Measurements from ENCODE around the gene F10.

Gene F10

GRCh38 chr13:113094410-113094800 lies 28.2 kb upstream of the F10 start:
- Histone ChIP-seq H3K27ac (ENCODE audit: low read depth, low read length) (no peak overlapping the region), H3F3A (ENCODE audit: insufficient read depth) (no peaks in the 10 kb centered on the region), H3K9ac (ENCODE audit: low read length) (no peak overlapping the region), H3K36me3 (ENCODE audit: low read length) (no peaks in the 10 kb centered on the region), H3K27me3 (ENCODE audit: low read length) (no peaks in the 10 kb centered on the region), H3K9me3 (ENCODE audit: insufficient read depth, low read length) (no peaks in the 10 kb centered on the region), H4K20me1 (ENCODE audit: low read depth, low read length) (no peaks in the 10 kb centered on the region), H3K79me2 (ENCODE audit: insufficient read depth, low read length) (no peaks in the 10 kb centered on the region), H3K4me2 (ENCODE audit: low read depth, low read length, poor library complexity, severe bottlenecking) (no peak overlapping the region), H3K4me3 (ENCODE audit: insufficient read depth, low read length, poor library complexity, severe bottlenecking) (no peak overlapping the region), H2AFZ (ENCODE audit: low read depth, low read length, severe bottlenecking) (no peak overlapping the region), H3K9me2 (replicated peaks; ENCODE audit: insufficient read depth, low read length) (no peaks in the 10 kb centered on the region)
- TF ChIP-seq CTCF (IDR thresholded peaks at IDR 0.05; ENCODE audit: insufficient read depth, low read length, poor library complexity, severe bottlenecking) (no peak), EZH2phosphoT487 (conservative IDR thresholded peaks at IDR 0.05; ENCODE audit: low read length) (no peak)

GRCh38 chr13:113095146-113096051 lies 27.2 kb upstream of the F10 start:
- H3K9ac ChIP-seq (ENCODE audit: low read length), result no peak overlapping the region
- TF ChIP-seq EZH2phosphoT487 (conservative IDR thresholded peaks at IDR 0.05; ENCODE audit: low read length), result no peak
- no peak for TF ChIP-seq CTCF (IDR thresholded peaks at IDR 0.05; ENCODE audit: insufficient read depth, low read length, poor library complexity, severe bottlenecking)
- H3K4me3 ChIP-seq (ENCODE audit: insufficient read depth, low read length, poor library complexity, severe bottlenecking), result no peak overlapping the region
- H2AFZ ChIP-seq (ENCODE audit: low read depth, low read length, severe bottlenecking), result no peak overlapping the region
- H3K27me3 ChIP-seq (ENCODE audit: low read length), result no peaks in the 10 kb centered on the region
- H3K9me2 ChIP-seq (replicated peaks; ENCODE audit: insufficient read depth, low read length), result no peaks in the 10 kb centered on the region
- H4K20me1 ChIP-seq (ENCODE audit: low read depth, low read length), result no peaks in the 10 kb centered on the region
- H3K4me2 ChIP-seq (ENCODE audit: low read depth, low read length, poor library complexity, severe bottlenecking), result no peak overlapping the region
- H3K27ac ChIP-seq (ENCODE audit: low read depth, low read length), result no peak overlapping the region
- no peaks in the 10 kb centered on the region for H3F3A ChIP-seq (ENCODE audit: insufficient read depth)
- no peaks in the 10 kb centered on the region for H3K9me3 ChIP-seq (ENCODE audit: insufficient read depth, low read length)
- H3K36me3 ChIP-seq (ENCODE audit: low read length), result no peaks in the 10 kb centered on the region
- no peaks in the 10 kb centered on the region for H3K79me2 ChIP-seq (ENCODE audit: insufficient read depth, low read length)

- no peak overlapping the region for H2AFZ ChIP-seq (ENCODE audit: low read depth, low read length, severe bottlenecking)
- TF ChIP-seq CTCF (IDR thresholded peaks at IDR 0.05; ENCODE audit: insufficient read depth, low read length, poor library complexity, severe bottlenecking), result no peak
- no peak for TF ChIP-seq EZH2phosphoT487 (conservative IDR thresholded peaks at IDR 0.05; ENCODE audit: low read length)
- H3K27ac ChIP-seq (ENCODE audit: low read depth, low read length), result no peak overlapping the region
- no peaks in the 10 kb centered on the region for H3F3A ChIP-seq (ENCODE audit: insufficient read depth)
- no peak overlapping the region for H3K9ac ChIP-seq (ENCODE audit: low read length)
- no peaks in the 10 kb centered on the region for H4K20me1 ChIP-seq (ENCODE audit: low read depth, low read length)
- H3K27me3 ChIP-seq (ENCODE audit: low read length), result no peaks in the 10 kb centered on the region
- H3K9me2 ChIP-seq (replicated peaks; ENCODE audit: insufficient read depth, low read length), result no peaks in the 10 kb centered on the region
- H3K4me3 ChIP-seq (ENCODE audit: insufficient read depth, low read length, poor library complexity, severe bottlenecking), result no peak overlapping the region
- no peaks in the 10 kb centered on the region for H3K79me2 ChIP-seq (ENCODE audit: insufficient read depth, low read length)
- H3K36me3 ChIP-seq (ENCODE audit: low read length), result no peaks in the 10 kb centered on the region
- H3K4me2 ChIP-seq (ENCODE audit: low read depth, low read length, poor library complexity, severe bottlenecking), result no peak overlapping the region
- no peaks in the 10 kb centered on the region for H3K9me3 ChIP-seq (ENCODE audit: insufficient read depth, low read length)
Measured at GRCh38 chr13:113096052-113096744, 26.4 kb upstream of the F10 start.
